Panc1 (cell line): Measurements from ENCODE around the gene OTOF.

Source experiments
- POLR2AphosphoS5 ChIP-seq: IDR thresholded peaks from 2 replicates; pipeline ENCODE4 v1.6.1; 2012; ENCODE audit warnings: mild to moderate bottlenecking, low read depth, low read length, moderate library complexity
- TCF7L2 ChIP-seq: IDR thresholded peaks from 2 replicates; pipeline ENCODE4 v1.6.1; 2011; ENCODE audit warnings: mild to moderate bottlenecking, low read depth, low read length, inconsistent platforms
- TF ChIP-seq, protein P1 (sequence below): fragments of 450-650 bp; IDR thresholded peaks from 2 replicates; pipeline ENCODE4 v1.5.1; 2017; ENCODE audit warnings: mild to moderate bottlenecking
- TF ChIP-seq, protein P2 (sequence below), 2 experiments: IDR thresholded peaks; 2 replicates each; pipeline ENCODE4 v1.6.1; 2011 to 2012; ENCODE audit warnings: low read depth in 2 of 2, control low read depth in 1 of 2, low read length in 1 of 2, mild to moderate bottlenecking in 1 of 2, moderate library complexity in 1 of 2; ENCODE audit not compliant: insufficient read depth in 1 of 2

DNA sequence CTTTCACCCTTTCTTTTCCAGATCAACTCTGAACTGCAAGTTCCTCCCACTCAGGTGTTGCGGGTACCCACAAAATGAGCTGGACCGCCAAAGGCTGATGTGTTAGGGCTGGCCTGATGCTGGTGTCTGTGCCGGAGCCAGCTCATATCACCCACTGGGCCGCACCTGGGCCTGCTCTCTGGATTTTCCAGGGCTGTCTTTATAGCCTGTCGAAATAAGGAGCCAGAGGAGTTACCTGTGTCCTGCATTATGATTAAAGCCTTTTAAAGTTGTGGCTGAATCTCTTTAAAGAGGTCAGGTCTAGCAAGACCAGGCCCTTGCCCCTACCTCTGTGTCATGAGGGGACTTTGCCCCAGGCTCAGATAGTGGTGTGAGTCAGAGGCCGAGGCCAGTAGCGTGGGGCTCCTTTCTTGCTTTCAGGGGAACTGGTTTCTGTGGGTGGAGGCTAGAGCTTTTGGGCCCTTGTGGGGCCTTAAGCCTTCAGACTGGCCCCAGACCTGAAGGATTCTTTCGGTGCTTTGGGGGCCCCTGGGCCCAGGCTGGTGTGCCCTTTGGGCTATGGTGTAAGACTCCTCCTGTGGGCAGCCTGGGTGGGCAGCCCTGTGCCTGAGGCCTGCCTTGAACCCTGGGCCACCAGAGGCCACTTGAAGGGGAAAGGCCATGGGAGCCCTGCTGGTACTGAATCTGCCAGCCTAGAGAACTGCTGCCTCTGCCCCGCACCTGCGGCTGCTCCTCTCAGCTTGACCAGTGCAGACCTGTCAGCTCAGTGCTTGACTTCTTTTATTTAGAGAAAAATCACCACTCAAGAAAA is 21.3 kb downstream of the OTOF start:
- TF ChIP-seq, protein P1, sequence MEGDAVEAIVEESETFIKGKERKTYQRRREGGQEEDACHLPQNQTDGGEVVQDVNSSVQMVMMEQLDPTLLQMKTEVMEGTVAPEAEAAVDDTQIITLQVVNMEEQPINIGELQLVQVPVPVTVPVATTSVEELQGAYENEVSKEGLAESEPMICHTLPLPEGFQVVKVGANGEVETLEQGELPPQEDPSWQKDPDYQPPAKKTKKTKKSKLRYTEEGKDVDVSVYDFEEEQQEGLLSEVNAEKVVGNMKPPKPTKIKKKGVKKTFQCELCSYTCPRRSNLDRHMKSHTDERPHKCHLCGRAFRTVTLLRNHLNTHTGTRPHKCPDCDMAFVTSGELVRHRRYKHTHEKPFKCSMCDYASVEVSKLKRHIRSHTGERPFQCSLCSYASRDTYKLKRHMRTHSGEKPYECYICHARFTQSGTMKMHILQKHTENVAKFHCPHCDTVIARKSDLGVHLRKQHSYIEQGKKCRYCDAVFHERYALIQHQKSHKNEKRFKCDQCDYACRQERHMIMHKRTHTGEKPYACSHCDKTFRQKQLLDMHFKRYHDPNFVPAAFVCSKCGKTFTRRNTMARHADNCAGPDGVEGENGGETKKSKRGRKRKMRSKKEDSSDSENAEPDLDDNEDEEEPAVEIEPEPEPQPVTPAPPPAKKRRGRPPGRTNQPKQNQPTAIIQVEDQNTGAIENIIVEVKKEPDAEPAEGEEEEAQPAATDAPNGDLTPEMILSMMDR: no peak
- TF ChIP-seq POLR2AphosphoS5 (no peak), TCF7L2 (no peak)
- TF ChIP-seq, protein P2, sequence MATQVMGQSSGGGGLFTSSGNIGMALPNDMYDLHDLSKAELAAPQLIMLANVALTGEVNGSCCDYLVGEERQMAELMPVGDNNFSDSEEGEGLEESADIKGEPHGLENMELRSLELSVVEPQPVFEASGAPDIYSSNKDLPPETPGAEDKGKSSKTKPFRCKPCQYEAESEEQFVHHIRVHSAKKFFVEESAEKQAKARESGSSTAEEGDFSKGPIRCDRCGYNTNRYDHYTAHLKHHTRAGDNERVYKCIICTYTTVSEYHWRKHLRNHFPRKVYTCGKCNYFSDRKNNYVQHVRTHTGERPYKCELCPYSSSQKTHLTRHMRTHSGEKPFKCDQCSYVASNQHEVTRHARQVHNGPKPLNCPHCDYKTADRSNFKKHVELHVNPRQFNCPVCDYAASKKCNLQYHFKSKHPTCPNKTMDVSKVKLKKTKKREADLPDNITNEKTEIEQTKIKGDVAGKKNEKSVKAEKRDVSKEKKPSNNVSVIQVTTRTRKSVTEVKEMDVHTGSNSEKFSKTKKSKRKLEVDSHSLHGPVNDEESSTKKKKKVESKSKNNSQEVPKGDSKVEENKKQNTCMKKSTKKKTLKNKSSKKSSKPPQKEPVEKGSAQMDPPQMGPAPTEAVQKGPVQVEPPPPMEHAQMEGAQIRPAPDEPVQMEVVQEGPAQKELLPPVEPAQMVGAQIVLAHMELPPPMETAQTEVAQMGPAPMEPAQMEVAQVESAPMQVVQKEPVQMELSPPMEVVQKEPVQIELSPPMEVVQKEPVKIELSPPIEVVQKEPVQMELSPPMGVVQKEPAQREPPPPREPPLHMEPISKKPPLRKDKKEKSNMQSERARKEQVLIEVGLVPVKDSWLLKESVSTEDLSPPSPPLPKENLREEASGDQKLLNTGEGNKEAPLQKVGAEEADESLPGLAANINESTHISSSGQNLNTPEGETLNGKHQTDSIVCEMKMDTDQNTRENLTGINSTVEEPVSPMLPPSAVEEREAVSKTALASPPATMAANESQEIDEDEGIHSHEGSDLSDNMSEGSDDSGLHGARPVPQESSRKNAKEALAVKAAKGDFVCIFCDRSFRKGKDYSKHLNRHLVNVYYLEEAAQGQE (IDR thresholded peaks at IDR 0.05; ENCODE audit: insufficient read depth in 1 of 2, low read depth in 2 of 2, low read length in 1 of 2): no peak
